Progenitor cell of endocrine pancreas (in vitro differentiated cells): ENCODE data around the gene HYI. TPM values are rescaled to one million over a fixed set of nuclear protein-coding genes. Genes with fewer than 3 reads are reported as not detected.

Source experiments
- DNase-seq: peaks from one replicate; pipeline ENCODE4 v3.0.0; 2021; ENCODE audit warnings: low spot score; ENCODE audit not compliant: unreplicated experiment
- H3K27ac Mint-ChIP-seq: 2 replicates; pipeline ENCODE4 v1.8.0; 2021; ENCODE audit warnings: mild to moderate bottlenecking, moderate library complexity, mixed read lengths
- H3K27me3 Mint-ChIP-seq: 2 replicates; pipeline ENCODE4 v1.8.0; 2021; ENCODE audit warnings: mixed read lengths
- H3K36me3 Mint-ChIP-seq: 2 replicates; pipeline ENCODE4 v1.8.0; 2022; ENCODE audit warnings: mixed read lengths; ENCODE audit not compliant: insufficient read depth
- H3K4me1 Mint-ChIP-seq: 2 replicates; pipeline ENCODE4 v1.8.0; 2021; ENCODE audit warnings: low read depth, mixed read lengths
- H3K4me3 Mint-ChIP-seq: 2 replicates; pipeline ENCODE4 v1.8.0; 2021; ENCODE audit warnings: low read depth, mild to moderate bottlenecking, moderate library complexity, mixed read lengths
- H3K9me3 Mint-ChIP-seq: 2 replicates; pipeline ENCODE4 v1.8.0; 2021; ENCODE audit warnings: low read depth, mixed read lengths
- total RNA-seq: library from RNA; stranded (reverse); gene quantifications from 2 replicates; pipeline ENCODE4 v1.2.1, GENCODE V29; 2021
- TF ChIP-seq, protein P1 (sequence below): fragments of 200-600 bp; sonication (generic); IDR thresholded peaks from one replicate; pipeline ENCODE4 v1.5.0; 2021; ENCODE audit warnings: antibody characterized with exemption, mild to moderate bottlenecking; ENCODE audit not compliant: unreplicated experiment

The HYI gene
- total RNA-seq, 1 donor from 2014 or later: 52.4 TPM

DNA sequence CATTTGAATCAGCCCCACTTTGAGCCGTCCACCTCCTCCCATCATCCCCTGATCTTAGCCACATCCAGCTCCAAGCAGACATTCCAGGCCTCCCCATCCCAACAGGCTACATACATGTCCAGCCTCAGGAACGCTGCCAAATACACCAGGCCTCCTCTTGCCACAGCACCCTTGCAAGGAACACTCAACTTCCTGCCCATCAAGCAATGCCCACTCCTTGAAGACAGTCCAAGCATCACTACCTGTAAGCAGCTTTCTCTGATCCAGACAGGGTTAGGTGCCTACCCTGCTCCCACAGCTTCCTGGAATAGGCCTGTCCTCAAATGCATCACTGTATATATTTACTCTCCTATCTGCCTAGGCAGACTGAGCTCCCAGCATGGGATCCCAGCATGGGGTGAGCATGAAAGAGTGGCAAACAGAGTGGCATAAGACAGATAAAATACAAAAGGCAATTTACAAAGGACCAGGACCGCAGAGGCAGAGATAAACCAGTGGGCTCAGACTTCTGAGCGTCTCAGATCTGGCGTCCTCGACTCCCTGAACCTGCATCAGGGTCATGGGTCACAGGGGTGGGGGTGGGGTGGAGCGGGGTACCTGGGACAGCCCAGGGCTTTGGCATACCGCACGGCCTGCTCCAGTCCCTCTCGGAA, 816 bp downstream of the HYI start:
- H3K36me3 Mint-ChIP-seq: peaks cover 15% of the 10 kb centered on the region
- peak overlapping the region; percentile 82 for H3K27ac Mint-ChIP-seq
- no peaks in the 10 kb centered on the region for H3K27me3 Mint-ChIP-seq
- H3K4me3 Mint-ChIP-seq: peak overlapping the region; percentile 69
- TF ChIP-seq, protein P1, sequence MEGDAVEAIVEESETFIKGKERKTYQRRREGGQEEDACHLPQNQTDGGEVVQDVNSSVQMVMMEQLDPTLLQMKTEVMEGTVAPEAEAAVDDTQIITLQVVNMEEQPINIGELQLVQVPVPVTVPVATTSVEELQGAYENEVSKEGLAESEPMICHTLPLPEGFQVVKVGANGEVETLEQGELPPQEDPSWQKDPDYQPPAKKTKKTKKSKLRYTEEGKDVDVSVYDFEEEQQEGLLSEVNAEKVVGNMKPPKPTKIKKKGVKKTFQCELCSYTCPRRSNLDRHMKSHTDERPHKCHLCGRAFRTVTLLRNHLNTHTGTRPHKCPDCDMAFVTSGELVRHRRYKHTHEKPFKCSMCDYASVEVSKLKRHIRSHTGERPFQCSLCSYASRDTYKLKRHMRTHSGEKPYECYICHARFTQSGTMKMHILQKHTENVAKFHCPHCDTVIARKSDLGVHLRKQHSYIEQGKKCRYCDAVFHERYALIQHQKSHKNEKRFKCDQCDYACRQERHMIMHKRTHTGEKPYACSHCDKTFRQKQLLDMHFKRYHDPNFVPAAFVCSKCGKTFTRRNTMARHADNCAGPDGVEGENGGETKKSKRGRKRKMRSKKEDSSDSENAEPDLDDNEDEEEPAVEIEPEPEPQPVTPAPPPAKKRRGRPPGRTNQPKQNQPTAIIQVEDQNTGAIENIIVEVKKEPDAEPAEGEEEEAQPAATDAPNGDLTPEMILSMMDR: no peak
- peaks cover 17% of the 10 kb centered on the region for H3K4me1 Mint-ChIP-seq
- H3K9me3 Mint-ChIP-seq: peaks cover 3% of the 10 kb centered on the region
- DNase-seq: no peak

GRCh38 chr1:43451701-43452532, 1.8 kb downstream of the HYI start:
- peaks cover 17% of the 10 kb centered on the region for H3K4me1 Mint-ChIP-seq
- TF ChIP-seq, protein P1: no peak
- H3K9me3 Mint-ChIP-seq: peaks cover 3% of the 10 kb centered on the region
- H3K27ac Mint-ChIP-seq: no peak overlapping the region
- H3K4me3 Mint-ChIP-seq: peak overlapping the region; percentile 69
- H3K36me3 Mint-ChIP-seq: peaks cover 15% of the 10 kb centered on the region
- no peak for DNase-seq
- H3K27me3 Mint-ChIP-seq: no peaks in the 10 kb centered on the region

DNA sequence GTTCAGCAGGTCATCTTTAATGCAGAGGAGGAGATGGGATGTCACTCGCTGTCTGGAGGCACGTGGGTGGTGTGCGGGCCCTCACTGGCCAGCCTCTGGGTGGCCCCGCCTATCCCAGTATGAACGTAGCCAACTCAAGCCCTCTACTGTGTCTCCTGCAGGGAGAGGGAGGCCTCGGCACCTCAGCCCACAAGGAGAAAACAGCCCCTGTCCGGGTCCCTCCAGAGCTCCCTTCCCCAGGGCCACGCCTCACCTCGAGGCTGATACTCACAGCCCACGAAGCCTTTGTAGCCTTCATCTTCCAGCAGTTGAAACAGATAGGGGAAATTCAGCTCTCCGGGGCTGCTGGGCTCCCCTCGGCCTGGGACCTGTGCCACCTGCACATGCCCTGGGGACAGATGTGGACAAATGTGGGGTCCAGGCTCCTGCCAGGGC, 2.6 kb downstream of the HYI start:
- Mint-ChIP-seq H3K9me3 (peaks cover 3% of the 10 kb centered on the region), H3K4me1 (peaks cover 17% of the 10 kb centered on the region), H3K27ac (no peak overlapping the region), H3K27me3 (no peaks in the 10 kb centered on the region), H3K36me3 (peaks cover 17% of the 10 kb centered on the region), H3K4me3 (no peak overlapping the region)
- no peak for DNase-seq
- TF ChIP-seq, protein P1: no peak

GRCh38 chr1:43450251-43450941, 3.3 kb downstream of the HYI start:
- DNase-seq: no peak
- Mint-ChIP-seq H3K4me1 (peaks cover 17% of the 10 kb centered on the region), H3K4me3 (no peak overlapping the region), H3K9me3 (peaks cover 3% of the 10 kb centered on the region), H3K27ac (no peak overlapping the region), H3K27me3 (no peaks in the 10 kb centered on the region), H3K36me3 (peaks cover 17% of the 10 kb centered on the region)
- TF ChIP-seq, protein P1: no peak

DNA sequence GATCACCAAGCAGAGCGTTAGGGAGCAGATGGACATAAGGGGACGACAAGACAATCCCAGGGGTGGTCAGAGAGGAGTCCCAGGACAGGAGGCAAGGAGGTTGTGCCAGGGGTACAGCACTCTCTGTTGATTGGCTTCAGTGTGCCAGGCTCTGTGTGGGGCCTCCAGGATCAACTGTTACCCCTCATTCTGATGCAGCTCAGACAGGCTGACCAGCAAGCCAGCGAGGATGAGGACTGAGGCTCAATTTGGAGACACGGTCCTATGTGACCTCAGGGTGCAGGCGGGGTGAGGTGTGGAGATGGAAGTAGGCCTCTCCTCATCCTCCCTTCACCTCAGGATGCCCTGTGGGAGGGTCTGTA, 4.0 kb downstream of the HYI start:
- Mint-ChIP-seq H3K27ac (no peak overlapping the region), H3K36me3 (peaks cover 19% of the 10 kb centered on the region), H3K9me3 (peaks cover 3% of the 10 kb centered on the region)

More for the DNA sequence above, 4.0 kb downstream of the HYI start:
- TF ChIP-seq, protein P1: no peak
- H3K4me1 Mint-ChIP-seq: peaks cover 19% of the 10 kb centered on the region
- no peak for DNase-seq
- H3K4me3 Mint-ChIP-seq: no peak overlapping the region
- no peaks in the 10 kb centered on the region for H3K27me3 Mint-ChIP-seq
